ENCODE measurements around the gene PARVA. TPM values are rescaled to one million over a fixed set of nuclear protein-coding genes. Genes with fewer than 3 reads are reported as not detected.

PARVA gene
- total RNA-seq, 1 donor from 2014 or later: 106 TPM

DNA sequence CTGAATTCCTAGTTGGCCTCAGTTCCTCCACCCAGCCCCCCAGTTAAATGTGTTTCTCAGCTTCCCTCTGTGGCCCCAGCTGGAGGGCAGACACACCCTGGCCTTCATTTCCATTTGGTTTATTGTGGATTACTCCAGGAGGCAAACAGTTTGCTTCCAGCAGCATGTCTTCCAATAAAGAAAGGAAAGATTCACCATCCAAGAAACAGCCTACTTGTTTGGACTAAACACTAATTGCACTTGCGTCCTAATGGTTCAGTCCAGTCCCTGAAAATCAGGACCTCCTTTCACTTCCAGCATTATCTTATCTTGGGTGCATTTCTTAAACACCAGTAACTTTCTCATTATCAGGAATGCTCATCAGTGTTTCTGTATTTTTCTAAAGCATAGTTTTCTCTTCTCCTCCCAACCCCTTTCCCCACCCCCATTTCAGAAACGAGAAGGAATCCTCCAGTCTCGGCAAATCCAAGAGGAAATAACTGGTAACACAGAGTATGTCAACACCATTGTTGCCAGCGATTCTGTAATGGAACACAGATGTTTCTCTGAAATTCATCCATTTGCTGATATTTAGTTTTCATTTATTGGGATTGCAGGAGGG is 130.9 kb downstream of the PARVA start:
- Histone ChIP-seq H3K4me3 (ENCODE audit: insufficient read depth, low read depth, low read length) (no peak overlapping the region), H3K9ac (ENCODE audit: low read length) (no peak overlapping the region), H4K20me1 (ENCODE audit: insufficient read depth, low read length) (peaks cover 1% of the 10 kb centered on the region), H2AFZ (ENCODE audit: low read depth, low read length) (no peak overlapping the region), H3K27ac (ENCODE audit: low read depth, low read length) (no peak overlapping the region), H3K9me3 (ENCODE audit: insufficient read depth, low read depth, low read length) (no peaks in the 10 kb centered on the region), H3K4me2 (ENCODE audit: low read length) (peak overlapping the region; percentile 7), H3K4me1 (ENCODE audit: insufficient read depth, low read length) (peaks cover 11% of the 10 kb centered on the region), H3K79me2 (ENCODE audit: insufficient read depth, low read length) (no peaks in the 10 kb centered on the region), H3K27me3 (ENCODE audit: insufficient read depth, low read length) (no peaks in the 10 kb centered on the region), H3K36me3 (ENCODE audit: insufficient read depth, low read length) (peaks cover 28% of the 10 kb centered on the region)
- Mint-ChIP-seq H3K9me3 (ENCODE audit: unreplicated experiment) (no peaks in the 10 kb centered on the region), H3K27me3 (ENCODE audit: low read depth, unreplicated experiment) (no peaks in the 10 kb centered on the region), H3K27ac (ENCODE audit: unreplicated experiment) (no peak overlapping the region), H3K36me3 (ENCODE audit: low read depth, unreplicated experiment) (peaks cover 9% of the 10 kb centered on the region), H3K4me3 (ENCODE audit: unreplicated experiment) (no peak overlapping the region), H3K4me1 (ENCODE audit: low read depth, unreplicated experiment) (peaks cover 12% of the 10 kb centered on the region)
- peak; percentile 70 for FAIRE-seq
- TF ChIP-seq EZH2 (IDR thresholded peaks at IDR 0.05; ENCODE audit: insufficient read depth, low read length): no peak
- TF ChIP-seq, protein P1, sequence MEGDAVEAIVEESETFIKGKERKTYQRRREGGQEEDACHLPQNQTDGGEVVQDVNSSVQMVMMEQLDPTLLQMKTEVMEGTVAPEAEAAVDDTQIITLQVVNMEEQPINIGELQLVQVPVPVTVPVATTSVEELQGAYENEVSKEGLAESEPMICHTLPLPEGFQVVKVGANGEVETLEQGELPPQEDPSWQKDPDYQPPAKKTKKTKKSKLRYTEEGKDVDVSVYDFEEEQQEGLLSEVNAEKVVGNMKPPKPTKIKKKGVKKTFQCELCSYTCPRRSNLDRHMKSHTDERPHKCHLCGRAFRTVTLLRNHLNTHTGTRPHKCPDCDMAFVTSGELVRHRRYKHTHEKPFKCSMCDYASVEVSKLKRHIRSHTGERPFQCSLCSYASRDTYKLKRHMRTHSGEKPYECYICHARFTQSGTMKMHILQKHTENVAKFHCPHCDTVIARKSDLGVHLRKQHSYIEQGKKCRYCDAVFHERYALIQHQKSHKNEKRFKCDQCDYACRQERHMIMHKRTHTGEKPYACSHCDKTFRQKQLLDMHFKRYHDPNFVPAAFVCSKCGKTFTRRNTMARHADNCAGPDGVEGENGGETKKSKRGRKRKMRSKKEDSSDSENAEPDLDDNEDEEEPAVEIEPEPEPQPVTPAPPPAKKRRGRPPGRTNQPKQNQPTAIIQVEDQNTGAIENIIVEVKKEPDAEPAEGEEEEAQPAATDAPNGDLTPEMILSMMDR (IDR thresholded peaks at IDR 0.05; ENCODE audit: insufficient read depth, low read depth, low read length): no peak
- DNase-seq (ENCODE audit: low read depth): peak; percentile 83

DNA sequence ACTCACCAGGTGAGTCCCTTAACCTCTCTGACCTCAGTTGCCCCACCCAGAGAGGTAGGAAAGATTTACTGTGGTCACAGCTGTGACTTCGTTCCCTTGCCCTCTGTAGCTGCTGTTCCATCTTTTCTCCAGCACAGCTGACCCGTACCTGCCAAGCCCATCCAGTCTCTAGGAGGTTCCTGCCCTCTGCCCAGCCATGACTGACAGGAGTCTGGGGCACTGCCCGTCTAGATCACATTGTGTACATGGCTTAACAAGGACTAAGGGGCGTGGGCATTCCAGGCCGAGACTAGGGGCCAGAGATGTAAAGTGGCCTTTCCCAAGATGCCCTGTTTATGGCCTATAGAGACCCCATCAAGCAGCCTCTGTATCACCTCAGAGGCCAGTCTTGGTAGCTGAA is 132.0 kb downstream of the PARVA start:
- no peaks in the 10 kb centered on the region for H3K27me3 ChIP-seq (ENCODE audit: insufficient read depth, low read length)
- peaks cover 10% of the 10 kb centered on the region for H3K4me1 ChIP-seq (ENCODE audit: insufficient read depth, low read length)
- no peaks in the 10 kb centered on the region for H3K79me2 ChIP-seq (ENCODE audit: insufficient read depth, low read length)
- H2AFZ ChIP-seq (ENCODE audit: low read depth, low read length): no peak overlapping the region
- H3K9me3 ChIP-seq (ENCODE audit: insufficient read depth, low read depth, low read length): no peaks in the 10 kb centered on the region
- peaks cover 24% of the 10 kb centered on the region for H3K36me3 ChIP-seq (ENCODE audit: insufficient read depth, low read length)
- Mint-ChIP-seq H3K4me3 (ENCODE audit: unreplicated experiment) (no peak overlapping the region), H3K9me3 (ENCODE audit: unreplicated experiment) (no peaks in the 10 kb centered on the region), H3K27me3 (ENCODE audit: low read depth, unreplicated experiment) (no peaks in the 10 kb centered on the region), H3K27ac (ENCODE audit: unreplicated experiment) (no peak overlapping the region), H3K36me3 (ENCODE audit: low read depth, unreplicated experiment) (peaks cover 12% of the 10 kb centered on the region), H3K4me1 (ENCODE audit: low read depth, unreplicated experiment) (peaks cover 10% of the 10 kb centered on the region)
- H4K20me1 ChIP-seq (ENCODE audit: insufficient read depth, low read length): no peaks in the 10 kb centered on the region
- no peak overlapping the region for H3K27ac ChIP-seq (ENCODE audit: low read depth, low read length)
- FAIRE-seq (no peak), DNase-seq (ENCODE audit: low read depth) (no peak)
- H3K4me3 ChIP-seq (ENCODE audit: insufficient read depth, low read depth, low read length): no peak overlapping the region
- no peak overlapping the region for H3K4me2 ChIP-seq (ENCODE audit: low read length)
- TF ChIP-seq, protein P1 (IDR thresholded peaks at IDR 0.05; ENCODE audit: insufficient read depth, low read depth, low read length): no peak
- TF ChIP-seq EZH2 (IDR thresholded peaks at IDR 0.05; ENCODE audit: insufficient read depth, low read length): no peak
- H3K9ac ChIP-seq (ENCODE audit: low read length): no peak overlapping the region

DNA sequence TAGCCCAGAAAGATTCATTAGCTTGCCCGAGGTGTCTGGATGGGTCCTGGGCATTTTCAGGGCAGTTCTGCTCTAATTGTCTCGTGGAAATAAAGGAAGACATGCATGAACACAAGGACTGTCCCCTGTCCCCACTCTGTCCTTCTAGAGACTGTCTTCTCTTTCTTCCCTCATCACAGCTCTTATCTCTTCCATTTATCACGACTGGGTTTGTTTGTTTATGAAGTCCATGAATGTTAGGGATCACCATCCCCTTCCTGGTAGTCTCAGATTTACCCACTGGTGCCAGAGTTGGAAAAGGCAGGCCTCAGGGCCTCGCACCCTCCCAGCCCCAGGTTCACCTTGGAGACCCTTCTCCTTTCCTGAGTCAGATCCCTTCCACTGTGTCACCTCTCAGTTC is 134.8 kb downstream of the PARVA start:
- Histone ChIP-seq H3K4me3 (ENCODE audit: insufficient read depth, low read depth, low read length) (no peak overlapping the region), H3K9me3 (ENCODE audit: insufficient read depth, low read depth, low read length) (no peaks in the 10 kb centered on the region), H3K4me2 (ENCODE audit: low read length) (no peak overlapping the region), H4K20me1 (ENCODE audit: insufficient read depth, low read length) (no peaks in the 10 kb centered on the region), H3K27ac (ENCODE audit: low read depth, low read length) (no peak overlapping the region), H3K27me3 (ENCODE audit: insufficient read depth, low read length) (no peaks in the 10 kb centered on the region), H3K79me2 (ENCODE audit: insufficient read depth, low read length) (no peaks in the 10 kb centered on the region), H2AFZ (ENCODE audit: low read depth, low read length) (no peak overlapping the region), H3K9ac (ENCODE audit: low read length) (no peak overlapping the region), H3K36me3 (ENCODE audit: insufficient read depth, low read length) (peaks cover 10% of the 10 kb centered on the region), H3K4me1 (ENCODE audit: insufficient read depth, low read length) (peaks cover 2% of the 10 kb centered on the region)
- Mint-ChIP-seq H3K4me1 (ENCODE audit: low read depth, unreplicated experiment) (peaks cover 8% of the 10 kb centered on the region), H3K9me3 (ENCODE audit: unreplicated experiment) (no peaks in the 10 kb centered on the region), H3K36me3 (ENCODE audit: low read depth, unreplicated experiment) (peaks cover 23% of the 10 kb centered on the region), H3K27ac (ENCODE audit: unreplicated experiment) (no peak overlapping the region), H3K4me3 (ENCODE audit: unreplicated experiment) (no peak overlapping the region), H3K27me3 (ENCODE audit: low read depth, unreplicated experiment) (no peaks in the 10 kb centered on the region)
- no peak for DNase-seq (ENCODE audit: low read depth)
- no peak for FAIRE-seq
- no peak for TF ChIP-seq EZH2 (IDR thresholded peaks at IDR 0.05; ENCODE audit: insufficient read depth, low read length)

All from astrocyte (in vitro differentiated cells and primary cell).